ENCODE results near the gene KLB.
"Not testable (repeated sequence)": the region's sequence is repeated elsewhere in the genome, so short reads cannot be mapped to it uniquely, and the experiment has no call there.

Gene KLB

GRCh38 chr4:39406763-39407583 is at the start of gene KLB:
Gene KLB, plus strand, starts transcription at chr4:39406930. Its CDS starts 20 bp downstream, at chr4:39406950.
- Histone ChIP-seq H3K4me1 (ENCODE audit: control insufficient read depth in 1 of 2, insufficient read depth in 2 of 2, low read length in 2 of 2) (peaks cover 0 to 12% of the 10 kb centered on the region in 2 donors), H3K36me3 (ENCODE audit: control insufficient read depth in 1 of 2, insufficient read depth in 2 of 2, low read length in 2 of 2) (no peaks in the 10 kb centered on the region), H3K27me3 (ENCODE audit: control insufficient read depth in 1 of 2, insufficient read depth in 2 of 2, low read length in 2 of 2) (no peaks in the 10 kb centered on the region), H3K27ac (ENCODE audit: low read depth, low read length) (no peak within 1 kb of the TSS), H3K9me3 (ENCODE audit: control insufficient read depth in 1 of 2, low read length in 2 of 2) (no peaks in the 10 kb centered on the region), H3K4me3 (ENCODE audit: low read depth in 1 of 2, low read length in 2 of 2) (peak within 1 kb of the TSS; percentile 41 to 42), H3K9ac (ENCODE audit: low read depth in 1 of 2, low read length in 2 of 2) (no peak within 1 kb of the TSS)

- H3K9me3 ChIP-seq (ENCODE audit: control insufficient read depth in 1 of 2, low read length in 2 of 2): no peaks in the 10 kb centered on the region
- H3K4me3 ChIP-seq (ENCODE audit: low read depth in 1 of 2, low read length in 2 of 2): no peak overlapping the region
- H3K27me3 ChIP-seq (ENCODE audit: control insufficient read depth in 1 of 2, insufficient read depth in 2 of 2, low read length in 2 of 2): no peaks in the 10 kb centered on the region
- peaks cover 17 to 19% of the 10 kb centered on the region in 2 donors for H3K4me1 ChIP-seq (ENCODE audit: control insufficient read depth in 1 of 2, insufficient read depth in 2 of 2, low read length in 2 of 2)
- no peak overlapping the region for H3K27ac ChIP-seq (ENCODE audit: low read depth, low read length)
- H3K36me3 ChIP-seq (ENCODE audit: control insufficient read depth in 1 of 2, insufficient read depth in 2 of 2, low read length in 2 of 2): peaks cover 0 to 3% of the 10 kb centered on the region in 2 donors
- no peak overlapping the region for H3K9ac ChIP-seq (ENCODE audit: low read depth in 1 of 2, low read length in 2 of 2)
Observed at GRCh38 chr4:39357002-39357401, 49.7 kb upstream of the KLB start.

- not testable (repeated sequence) for H3K4me3 ChIP-seq (ENCODE audit: low read depth in 1 of 2, low read length in 2 of 2); H3K27me3 ChIP-seq (ENCODE audit: control insufficient read depth in 1 of 2, insufficient read depth in 2 of 2, low read length in 2 of 2); H3K9me3 ChIP-seq (ENCODE audit: control insufficient read depth in 1 of 2, low read length in 2 of 2); H3K27ac ChIP-seq (ENCODE audit: low read depth, low read length); H3K9ac ChIP-seq (ENCODE audit: low read depth in 1 of 2, low read length in 2 of 2); H3K36me3 ChIP-seq (ENCODE audit: control insufficient read depth in 1 of 2, insufficient read depth in 2 of 2, low read length in 2 of 2)
- peaks cover 14 to 15% of the 10 kb centered on the region in 2 donors for H3K4me1 ChIP-seq (ENCODE audit: control insufficient read depth in 1 of 2, insufficient read depth in 2 of 2, low read length in 2 of 2)
Observed at GRCh38 chr4:39360611-39361010, 46.1 kb upstream of the KLB start.

- H3K9ac ChIP-seq (ENCODE audit: low read depth in 1 of 2, low read length in 2 of 2): no peak overlapping the region
- peaks cover 0 to 3% of the 10 kb centered on the region in 2 donors for H3K36me3 ChIP-seq (ENCODE audit: control insufficient read depth in 1 of 2, insufficient read depth in 2 of 2, low read length in 2 of 2)
- no peaks in the 10 kb centered on the region for H3K9me3 ChIP-seq (ENCODE audit: control insufficient read depth in 1 of 2, low read length in 2 of 2)
- no peaks in the 10 kb centered on the region for H3K27me3 ChIP-seq (ENCODE audit: control insufficient read depth in 1 of 2, insufficient read depth in 2 of 2, low read length in 2 of 2)
- H3K4me1 ChIP-seq (ENCODE audit: control insufficient read depth in 1 of 2, insufficient read depth in 2 of 2, low read length in 2 of 2): peaks cover 14 to 15% of the 10 kb centered on the region in 2 donors
- no peak overlapping the region for H3K27ac ChIP-seq (ENCODE audit: low read depth, low read length)
- H3K4me3 ChIP-seq (ENCODE audit: low read depth in 1 of 2, low read length in 2 of 2): no peak overlapping the region
Observed at GRCh38 chr4:39362827-39363226, 43.9 kb upstream of the KLB start.

GRCh38 chr4:39363773-39364393 is 42.8 kb upstream of the KLB start:
- Histone ChIP-seq H3K4me3 (ENCODE audit: low read depth in 1 of 2, low read length in 2 of 2) (no peak overlapping the region), H3K4me1 (ENCODE audit: control insufficient read depth in 1 of 2, insufficient read depth in 2 of 2, low read length in 2 of 2) (peaks cover 14 to 15% of the 10 kb centered on the region in 2 donors), H3K9me3 (ENCODE audit: control insufficient read depth in 1 of 2, low read length in 2 of 2) (no peaks in the 10 kb centered on the region), H3K36me3 (ENCODE audit: control insufficient read depth in 1 of 2, insufficient read depth in 2 of 2, low read length in 2 of 2) (no peaks in the 10 kb centered on the region), H3K27me3 (ENCODE audit: control insufficient read depth in 1 of 2, insufficient read depth in 2 of 2, low read length in 2 of 2) (no peaks in the 10 kb centered on the region), H3K9ac (ENCODE audit: low read depth in 1 of 2, low read length in 2 of 2) (no peak overlapping the region), H3K27ac (ENCODE audit: low read depth, low read length) (no peak overlapping the region)

- Histone ChIP-seq H3K27ac (ENCODE audit: low read depth, low read length) (peak overlapping the region; percentile 60), H3K4me1 (ENCODE audit: control insufficient read depth in 1 of 2, insufficient read depth in 2 of 2, low read length in 2 of 2) (peaks cover 14 to 15% of the 10 kb centered on the region in 2 donors), H3K4me3 (ENCODE audit: low read depth in 1 of 2, low read length in 2 of 2) (peak overlapping the region; percentile 91 to 97)
Observed at GRCh38 chr4:39365360-39365759, 41.4 kb upstream of the KLB start.

GRCh38 chr4:39365830-39366771 is 40.6 kb upstream of the KLB start, which contains the start of gene RFC1:
Gene RFC1, minus strand, starts transcription at chr4:39366362. Its CDS starts 121 bp downstream, at chr4:39366241.
- Histone ChIP-seq H3K27ac (ENCODE audit: low read depth, low read length) (peak within 1 kb of the TSS; percentile 60), H3K9ac (ENCODE audit: low read depth in 1 of 2, low read length in 2 of 2) (peak within 1 kb of the TSS; percentile 80 to 87), H3K27me3 (ENCODE audit: control insufficient read depth in 1 of 2, insufficient read depth in 2 of 2, low read length in 2 of 2) (no peaks in the 10 kb centered on the region), H3K9me3 (ENCODE audit: control insufficient read depth in 1 of 2, low read length in 2 of 2) (no peaks in the 10 kb centered on the region), H3K4me1 (ENCODE audit: control insufficient read depth in 1 of 2, insufficient read depth in 2 of 2, low read length in 2 of 2) (peaks cover 14 to 15% of the 10 kb centered on the region in 2 donors), H3K4me3 (ENCODE audit: low read depth in 1 of 2, low read length in 2 of 2) (peak within 1 kb of the TSS; percentile 91 to 97), H3K36me3 (ENCODE audit: control insufficient read depth in 1 of 2, insufficient read depth in 2 of 2, low read length in 2 of 2) (no peaks in the 10 kb centered on the region)

More at GRCh38 chr4:39365360-39365759, 41.4 kb upstream of the KLB start:
- Histone ChIP-seq H3K27me3 (ENCODE audit: control insufficient read depth in 1 of 2, insufficient read depth in 2 of 2, low read length in 2 of 2) (no peaks in the 10 kb centered on the region), H3K9me3 (ENCODE audit: control insufficient read depth in 1 of 2, low read length in 2 of 2) (no peaks in the 10 kb centered on the region), H3K36me3 (ENCODE audit: control insufficient read depth in 1 of 2, insufficient read depth in 2 of 2, low read length in 2 of 2) (no peaks in the 10 kb centered on the region), H3K9ac (ENCODE audit: low read depth in 1 of 2, low read length in 2 of 2) (peak overlapping the region; percentile 80 to 87)

GRCh38 chr4:39367166-39367565 is 39.6 kb upstream of the KLB start:
- Histone ChIP-seq H3K9ac (ENCODE audit: low read depth in 1 of 2, low read length in 2 of 2) (no peak overlapping the region), H3K9me3 (ENCODE audit: control insufficient read depth in 1 of 2, low read length in 2 of 2) (no peaks in the 10 kb centered on the region), H3K27ac (ENCODE audit: low read depth, low read length) (no peak overlapping the region), H3K36me3 (ENCODE audit: control insufficient read depth in 1 of 2, insufficient read depth in 2 of 2, low read length in 2 of 2) (no peaks in the 10 kb centered on the region), H3K27me3 (ENCODE audit: control insufficient read depth in 1 of 2, insufficient read depth in 2 of 2, low read length in 2 of 2) (no peaks in the 10 kb centered on the region), H3K4me1 (ENCODE audit: control insufficient read depth in 1 of 2, insufficient read depth in 2 of 2, low read length in 2 of 2) (peaks cover 14 to 15% of the 10 kb centered on the region in 2 donors), H3K4me3 (ENCODE audit: low read depth in 1 of 2, low read length in 2 of 2) (no peak overlapping the region)

GRCh38 chr4:39369301-39369700 is 37.4 kb upstream of the KLB start:
- Histone ChIP-seq H3K36me3 (ENCODE audit: control insufficient read depth in 1 of 2, insufficient read depth in 2 of 2, low read length in 2 of 2) (no peaks in the 10 kb centered on the region), H3K4me1 (ENCODE audit: control insufficient read depth in 1 of 2, insufficient read depth in 2 of 2, low read length in 2 of 2) (peaks cover 11 to 12% of the 10 kb centered on the region in 2 donors), H3K27ac (ENCODE audit: low read depth, low read length) (no peak overlapping the region), H3K9ac (ENCODE audit: low read depth in 1 of 2, low read length in 2 of 2) (no peak overlapping the region), H3K4me3 (ENCODE audit: low read depth in 1 of 2, low read length in 2 of 2) (no peak overlapping the region), H3K27me3 (ENCODE audit: control insufficient read depth in 1 of 2, insufficient read depth in 2 of 2, low read length in 2 of 2) (no peaks in the 10 kb centered on the region), H3K9me3 (ENCODE audit: control insufficient read depth in 1 of 2, low read length in 2 of 2) (no peaks in the 10 kb centered on the region)

Measured in duodenal mucosa (tissue), 2 donors.